ENCODE results near the gene C11orf86.

- TF ChIP-seq CTCF (IDR thresholded peaks at IDR 0.05): no peak
- no peak for TF ChIP-seq POLR2AphosphoS5 (IDR thresholded peaks at IDR 0.05)
- TF ChIP-seq POLR2A (IDR thresholded peaks at IDR 0.05; ENCODE audit: low read depth): no peak
Measured at GRCh38 chr11:66979336-66979980, 4.4 kb downstream of the C11orf86 start.
